ENCODE data around the gene ATG2A.

DNA sequence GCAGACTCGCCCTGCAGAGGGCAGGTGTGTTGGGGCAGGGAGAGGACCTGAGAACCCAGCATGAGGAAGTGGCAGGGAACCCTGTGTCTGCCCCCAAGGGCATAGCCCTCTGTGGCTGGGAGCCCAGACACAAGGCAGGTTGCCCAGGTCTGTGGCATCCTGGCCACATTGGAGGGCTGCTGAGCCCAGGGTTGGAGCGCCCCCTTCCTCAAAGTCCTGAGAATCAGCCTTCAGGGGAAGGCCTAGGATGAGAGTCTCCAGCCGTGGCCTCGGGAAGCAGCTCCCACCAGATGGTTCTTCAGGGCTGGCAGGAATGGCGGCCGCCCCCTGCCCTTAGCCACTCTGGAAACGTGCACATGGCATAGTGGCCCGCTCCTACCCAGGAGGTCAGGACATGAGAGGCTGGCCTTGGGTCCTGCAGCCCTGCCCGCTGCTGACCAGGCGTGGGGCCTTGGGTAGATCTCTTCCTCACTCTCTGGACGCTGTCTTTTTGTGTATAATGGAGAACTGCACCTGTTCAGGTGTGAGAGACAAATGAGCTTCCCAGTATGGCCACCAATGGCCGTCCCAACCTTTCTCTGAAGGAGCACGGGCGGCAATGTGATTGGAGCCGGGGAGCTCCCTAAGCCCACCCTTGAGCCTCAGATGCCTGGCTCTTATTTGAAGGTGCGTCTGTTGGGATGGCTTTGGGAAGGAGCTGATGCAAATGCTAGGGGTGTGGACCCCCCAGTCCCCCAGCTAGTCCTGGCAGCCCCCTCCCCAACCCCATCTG lies 68.0 kb downstream of the ATG2A start:
- TF ChIP-seq CHD2 (IDR thresholded peaks at IDR 0.05; ENCODE audit: low read length), result no peak
- TF ChIP-seq CBX5 (IDR thresholded peaks at IDR 0.05; ENCODE audit: low read depth, low read length), result no peak
- no peak for TF ChIP-seq BCL11A (IDR thresholded peaks at IDR 0.05; ENCODE audit: low read depth in 2 of 2, low read length in 2 of 2)
- TF ChIP-seq, protein P1, sequence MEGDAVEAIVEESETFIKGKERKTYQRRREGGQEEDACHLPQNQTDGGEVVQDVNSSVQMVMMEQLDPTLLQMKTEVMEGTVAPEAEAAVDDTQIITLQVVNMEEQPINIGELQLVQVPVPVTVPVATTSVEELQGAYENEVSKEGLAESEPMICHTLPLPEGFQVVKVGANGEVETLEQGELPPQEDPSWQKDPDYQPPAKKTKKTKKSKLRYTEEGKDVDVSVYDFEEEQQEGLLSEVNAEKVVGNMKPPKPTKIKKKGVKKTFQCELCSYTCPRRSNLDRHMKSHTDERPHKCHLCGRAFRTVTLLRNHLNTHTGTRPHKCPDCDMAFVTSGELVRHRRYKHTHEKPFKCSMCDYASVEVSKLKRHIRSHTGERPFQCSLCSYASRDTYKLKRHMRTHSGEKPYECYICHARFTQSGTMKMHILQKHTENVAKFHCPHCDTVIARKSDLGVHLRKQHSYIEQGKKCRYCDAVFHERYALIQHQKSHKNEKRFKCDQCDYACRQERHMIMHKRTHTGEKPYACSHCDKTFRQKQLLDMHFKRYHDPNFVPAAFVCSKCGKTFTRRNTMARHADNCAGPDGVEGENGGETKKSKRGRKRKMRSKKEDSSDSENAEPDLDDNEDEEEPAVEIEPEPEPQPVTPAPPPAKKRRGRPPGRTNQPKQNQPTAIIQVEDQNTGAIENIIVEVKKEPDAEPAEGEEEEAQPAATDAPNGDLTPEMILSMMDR (IDR thresholded peaks at IDR 0.05; ENCODE audit: control extremely low read depth in 1 of 3, insufficient read depth in 1 of 3, low read depth in 1 of 3, low read length in 3 of 3), result peak in 2 of 3 experiments; percentile 72 to 81; a peak in 3 of 4 replicates
- TF ChIP-seq, protein P2, sequence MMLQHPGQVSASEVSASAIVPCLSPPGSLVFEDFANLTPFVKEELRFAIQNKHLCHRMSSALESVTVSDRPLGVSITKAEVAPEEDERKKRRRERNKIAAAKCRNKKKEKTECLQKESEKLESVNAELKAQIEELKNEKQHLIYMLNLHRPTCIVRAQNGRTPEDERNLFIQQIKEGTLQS (IDR thresholded peaks at IDR 0.05; ENCODE audit: insufficient read depth, low read depth, low read length), result no peak
- no peak for TF ChIP-seq NRF1 (IDR thresholded peaks at IDR 0.05; ENCODE audit: low read depth, low read length)
- no peak for TF ChIP-seq GABPA (IDR thresholded peaks at IDR 0.05; ENCODE audit: borderline replicate concordance, insufficient read depth, low read length)
- no peak for TF ChIP-seq EGR1 (IDR thresholded peaks at IDR 0.05; ENCODE audit: borderline replicate concordance, low read depth, low read length)
- no peak for TF ChIP-seq HDAC2 (IDR thresholded peaks at IDR 0.05; ENCODE audit: borderline replicate concordance in 1 of 2, low read depth in 2 of 2, low read length in 2 of 2)
- TF ChIP-seq GTF2F1 (IDR thresholded peaks at IDR 0.05; ENCODE audit: borderline replicate concordance, low read depth, low read length), result no peak
- no peak for TF ChIP-seq CEBPB (IDR thresholded peaks at IDR 0.05; ENCODE audit: low read depth, low read length)
- TF ChIP-seq RNF2 (IDR thresholded peaks at IDR 0.05; ENCODE audit: borderline replicate concordance, low read depth, low read length, missing control alignments, poor library complexity, severe bottlenecking), result no peak
- TF ChIP-seq, protein P3, sequence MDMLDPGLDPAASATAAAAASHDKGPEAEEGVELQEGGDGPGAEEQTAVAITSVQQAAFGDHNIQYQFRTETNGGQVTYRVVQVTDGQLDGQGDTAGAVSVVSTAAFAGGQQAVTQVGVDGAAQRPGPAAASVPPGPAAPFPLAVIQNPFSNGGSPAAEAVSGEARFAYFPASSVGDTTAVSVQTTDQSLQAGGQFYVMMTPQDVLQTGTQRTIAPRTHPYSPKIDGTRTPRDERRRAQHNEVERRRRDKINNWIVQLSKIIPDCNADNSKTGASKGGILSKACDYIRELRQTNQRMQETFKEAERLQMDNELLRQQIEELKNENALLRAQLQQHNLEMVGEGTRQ (IDR thresholded peaks at IDR 0.05; ENCODE audit: low read length), result no peak
